ENCODE data around the gene GRAMD4. TPM values are rescaled to one million over a fixed set of nuclear protein-coding genes. Genes with fewer than 3 reads are reported as not detected.

GRAMD4 gene
- polyA plus RNA-seq, 3 donors: 9.5 to 33.3 (median 12.6) TPM

GRCh38 chr22:46665151-46665695, 45.0 kb downstream of the GRAMD4 start:
- Histone ChIP-seq H3K79me2 (ENCODE audit: insufficient read depth, low read length) (no peaks in the 10 kb centered on the region), H3K4me2 (replicated peaks; ENCODE audit: extremely low read depth, low read length, poor library complexity, severe bottlenecking) (no peak overlapping the region), H3K4me3 (replicated peaks in 1 of 3; ENCODE audit: low read depth in 2 of 3, low read length in 3 of 3) (no peak overlapping the region), H3K9ac (ENCODE audit: insufficient read depth, low read length, poor library complexity, severe bottlenecking) (no peak overlapping the region), H3K36me3 (replicated peaks in 1 of 2; ENCODE audit: control insufficient read depth in 1 of 2, insufficient read depth in 2 of 2, low read length in 2 of 2) (peaks cover 96 to 98% of the 10 kb centered on the region in 2 donors), H3K27ac (ENCODE audit: low read depth in 1 of 2, low read length in 2 of 2) (no peak overlapping the region), H4K20me1 (ENCODE audit: insufficient read depth, low read length) (peaks cover 54% of the 10 kb centered on the region), H3K27me3 (ENCODE audit: control insufficient read depth in 2 of 2, insufficient read depth in 2 of 2, low read length in 2 of 2) (no peaks in the 10 kb centered on the region), H3K4me1 (ENCODE audit: control insufficient read depth in 1 of 2, insufficient read depth in 2 of 2, low read length in 2 of 2) (no peaks in the 10 kb centered on the region), H3K9me3 (replicated peaks in 1 of 2; ENCODE audit: control insufficient read depth in 1 of 2, insufficient read depth in 1 of 2, low read length in 2 of 2) (no peaks in the 10 kb centered on the region), H2AFZ (ENCODE audit: insufficient read depth, low read depth, low read length, poor library complexity, severe bottlenecking) (no peak overlapping the region)
- WGBS (ENCODE audit: insufficient coverage): 99% methylated on average over 16 of the region's 21 CpGs
- TF ChIP-seq, protein P1, sequence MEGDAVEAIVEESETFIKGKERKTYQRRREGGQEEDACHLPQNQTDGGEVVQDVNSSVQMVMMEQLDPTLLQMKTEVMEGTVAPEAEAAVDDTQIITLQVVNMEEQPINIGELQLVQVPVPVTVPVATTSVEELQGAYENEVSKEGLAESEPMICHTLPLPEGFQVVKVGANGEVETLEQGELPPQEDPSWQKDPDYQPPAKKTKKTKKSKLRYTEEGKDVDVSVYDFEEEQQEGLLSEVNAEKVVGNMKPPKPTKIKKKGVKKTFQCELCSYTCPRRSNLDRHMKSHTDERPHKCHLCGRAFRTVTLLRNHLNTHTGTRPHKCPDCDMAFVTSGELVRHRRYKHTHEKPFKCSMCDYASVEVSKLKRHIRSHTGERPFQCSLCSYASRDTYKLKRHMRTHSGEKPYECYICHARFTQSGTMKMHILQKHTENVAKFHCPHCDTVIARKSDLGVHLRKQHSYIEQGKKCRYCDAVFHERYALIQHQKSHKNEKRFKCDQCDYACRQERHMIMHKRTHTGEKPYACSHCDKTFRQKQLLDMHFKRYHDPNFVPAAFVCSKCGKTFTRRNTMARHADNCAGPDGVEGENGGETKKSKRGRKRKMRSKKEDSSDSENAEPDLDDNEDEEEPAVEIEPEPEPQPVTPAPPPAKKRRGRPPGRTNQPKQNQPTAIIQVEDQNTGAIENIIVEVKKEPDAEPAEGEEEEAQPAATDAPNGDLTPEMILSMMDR (IDR thresholded peaks at IDR 0.05): no peak
- no peaks in the 10 kb centered on the region for H3K27me3 Mint-ChIP-seq (ENCODE audit: low read depth in 3 of 3)
- H3K4me3 Mint-ChIP-seq: no peak overlapping the region
- intact Hi-C loops (cut with micrococcal nuclease): no loop called here
- H3K4me1 Mint-ChIP-seq: no peaks in the 10 kb centered on the region
- H3K27ac Mint-ChIP-seq: peak overlapping the region in 1 of 7 donors; percentile 16
- no peaks in the 10 kb centered on the region for H3K9me3 Mint-ChIP-seq
- no peak for DNase-seq
- peaks cover 73 to 94% of the 10 kb centered on the region in 2 donors for H3K36me3 Mint-ChIP-seq

DNA sequence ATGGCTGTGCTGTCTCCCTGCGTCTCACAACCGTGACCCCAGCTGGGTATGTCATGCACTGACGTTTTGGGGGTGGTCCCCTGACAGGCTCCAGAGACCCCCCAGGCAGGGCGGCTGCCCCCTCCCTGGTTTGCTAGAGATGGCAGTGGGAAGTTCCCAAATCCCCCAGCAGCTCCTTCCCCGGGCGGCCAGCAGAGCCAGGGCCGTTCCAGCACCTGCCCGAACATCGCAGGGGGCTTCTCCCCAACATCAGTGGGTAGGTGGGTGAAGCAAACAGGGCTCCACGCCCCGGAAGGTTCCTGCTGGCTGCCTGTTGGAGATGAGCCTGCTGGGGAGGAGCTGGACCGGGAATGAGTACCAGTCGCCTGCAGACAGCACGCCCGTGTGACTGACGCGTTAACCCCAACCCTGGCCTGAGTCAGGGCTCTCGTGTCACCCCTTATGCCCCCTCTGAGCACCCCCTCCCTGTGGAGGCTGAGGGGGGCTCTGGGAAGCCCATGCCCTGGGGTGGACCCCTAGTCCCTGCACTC, 45.6 kb downstream of the GRAMD4 start:
- DNase-seq: no peak
- Mint-ChIP-seq H3K36me3 (peaks cover 68 to 92% of the 10 kb centered on the region in 2 donors), H3K27me3 (ENCODE audit: low read depth in 3 of 3) (no peaks in the 10 kb centered on the region), H3K4me3 (no peak overlapping the region), H3K4me1 (no peaks in the 10 kb centered on the region), H3K9me3 (no peaks in the 10 kb centered on the region), H3K27ac (no peak overlapping the region)
- Histone ChIP-seq H3K36me3 (replicated peaks in 1 of 2; ENCODE audit: control insufficient read depth in 1 of 2, insufficient read depth in 2 of 2, low read length in 2 of 2) (peaks cover 95 to 98% of the 10 kb centered on the region in 2 donors), H3K9me3 (replicated peaks in 1 of 2; ENCODE audit: control insufficient read depth in 1 of 2, insufficient read depth in 1 of 2, low read length in 2 of 2) (no peaks in the 10 kb centered on the region), H3K4me1 (ENCODE audit: control insufficient read depth in 1 of 2, insufficient read depth in 2 of 2, low read length in 2 of 2) (no peaks in the 10 kb centered on the region), H4K20me1 (ENCODE audit: insufficient read depth, low read length) (peaks cover 48% of the 10 kb centered on the region), H3K27me3 (ENCODE audit: control insufficient read depth in 2 of 2, insufficient read depth in 2 of 2, low read length in 2 of 2) (no peaks in the 10 kb centered on the region), H3K9ac (ENCODE audit: insufficient read depth, low read length, poor library complexity, severe bottlenecking) (no peak overlapping the region), H3K4me3 (replicated peaks in 1 of 3; ENCODE audit: low read depth in 2 of 3, low read length in 3 of 3) (no peak overlapping the region), H3K79me2 (ENCODE audit: insufficient read depth, low read length) (no peaks in the 10 kb centered on the region), H2AFZ (ENCODE audit: insufficient read depth, low read depth, low read length, poor library complexity, severe bottlenecking) (no peak overlapping the region), H3K4me2 (replicated peaks; ENCODE audit: extremely low read depth, low read length, poor library complexity, severe bottlenecking) (no peak overlapping the region), H3K27ac (ENCODE audit: low read depth in 1 of 2, low read length in 2 of 2) (no peak overlapping the region)
- TF ChIP-seq, protein P1 (IDR thresholded peaks at IDR 0.05): no peak
- WGBS (ENCODE audit: insufficient coverage): 98% methylated on average over 13 of the region's 18 CpGs
- intact Hi-C loops (cut with micrococcal nuclease): no loop called here

All from CD14-positive monocyte (primary cell).